ENCODE results near the gene SZRD1.

GRCh38 chr1:16321176-16321867, 45.7 kb upstream of the SZRD1 start:
- TF ChIP-seq, protein P1, sequence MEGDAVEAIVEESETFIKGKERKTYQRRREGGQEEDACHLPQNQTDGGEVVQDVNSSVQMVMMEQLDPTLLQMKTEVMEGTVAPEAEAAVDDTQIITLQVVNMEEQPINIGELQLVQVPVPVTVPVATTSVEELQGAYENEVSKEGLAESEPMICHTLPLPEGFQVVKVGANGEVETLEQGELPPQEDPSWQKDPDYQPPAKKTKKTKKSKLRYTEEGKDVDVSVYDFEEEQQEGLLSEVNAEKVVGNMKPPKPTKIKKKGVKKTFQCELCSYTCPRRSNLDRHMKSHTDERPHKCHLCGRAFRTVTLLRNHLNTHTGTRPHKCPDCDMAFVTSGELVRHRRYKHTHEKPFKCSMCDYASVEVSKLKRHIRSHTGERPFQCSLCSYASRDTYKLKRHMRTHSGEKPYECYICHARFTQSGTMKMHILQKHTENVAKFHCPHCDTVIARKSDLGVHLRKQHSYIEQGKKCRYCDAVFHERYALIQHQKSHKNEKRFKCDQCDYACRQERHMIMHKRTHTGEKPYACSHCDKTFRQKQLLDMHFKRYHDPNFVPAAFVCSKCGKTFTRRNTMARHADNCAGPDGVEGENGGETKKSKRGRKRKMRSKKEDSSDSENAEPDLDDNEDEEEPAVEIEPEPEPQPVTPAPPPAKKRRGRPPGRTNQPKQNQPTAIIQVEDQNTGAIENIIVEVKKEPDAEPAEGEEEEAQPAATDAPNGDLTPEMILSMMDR (conservative IDR thresholded peaks at IDR 0.05): no peak
- TF ChIP-seq EZH2 (IDR thresholded peaks at IDR 0.05; ENCODE audit: low read depth): no peak
